Kidney capillary endothelial cell (primary cell): ENCODE data around the gene IYD.

Experiments used
- DNase-seq: peaks from one replicate; pipeline ENCODE4 v3.0.0-alpha.2; 2018; ENCODE audit warnings: low spot score

IYD gene

GRCh38 chr6:150394899-150395295 is 26.1 kb downstream of the IYD start:
- DNase-seq: no peak

DNA sequence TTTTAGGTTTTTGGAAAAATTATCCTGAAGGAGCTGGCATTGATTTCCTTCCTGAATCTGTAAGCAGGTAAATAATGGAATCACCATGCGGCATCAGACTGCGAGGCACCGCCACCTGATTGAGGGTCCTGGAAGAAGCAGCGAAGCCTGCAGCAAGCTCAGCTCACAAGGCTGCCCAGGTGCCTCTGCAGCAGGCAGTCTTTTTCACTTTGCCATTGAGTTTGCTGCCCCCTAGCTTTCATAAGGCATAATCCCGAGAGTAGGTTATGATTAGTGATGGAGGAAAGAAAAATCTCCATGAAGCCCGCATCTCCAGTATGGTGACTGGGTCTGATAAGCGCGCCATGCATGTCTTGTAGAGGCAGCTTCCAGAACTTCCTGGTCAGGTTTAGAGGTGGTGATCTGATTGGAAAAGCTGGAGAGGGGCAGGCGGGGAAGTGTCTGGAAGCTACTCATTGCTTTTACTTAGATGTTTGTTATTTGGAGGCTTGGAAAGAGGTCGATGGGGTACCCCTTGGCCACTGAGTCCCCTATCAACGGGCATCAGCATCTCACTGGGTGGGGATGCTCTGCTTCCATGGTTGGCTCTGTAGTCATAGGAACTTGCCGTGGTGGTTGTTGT is 26.7 kb downstream of the IYD start:
- DNase-seq: peak; percentile 68

DNA sequence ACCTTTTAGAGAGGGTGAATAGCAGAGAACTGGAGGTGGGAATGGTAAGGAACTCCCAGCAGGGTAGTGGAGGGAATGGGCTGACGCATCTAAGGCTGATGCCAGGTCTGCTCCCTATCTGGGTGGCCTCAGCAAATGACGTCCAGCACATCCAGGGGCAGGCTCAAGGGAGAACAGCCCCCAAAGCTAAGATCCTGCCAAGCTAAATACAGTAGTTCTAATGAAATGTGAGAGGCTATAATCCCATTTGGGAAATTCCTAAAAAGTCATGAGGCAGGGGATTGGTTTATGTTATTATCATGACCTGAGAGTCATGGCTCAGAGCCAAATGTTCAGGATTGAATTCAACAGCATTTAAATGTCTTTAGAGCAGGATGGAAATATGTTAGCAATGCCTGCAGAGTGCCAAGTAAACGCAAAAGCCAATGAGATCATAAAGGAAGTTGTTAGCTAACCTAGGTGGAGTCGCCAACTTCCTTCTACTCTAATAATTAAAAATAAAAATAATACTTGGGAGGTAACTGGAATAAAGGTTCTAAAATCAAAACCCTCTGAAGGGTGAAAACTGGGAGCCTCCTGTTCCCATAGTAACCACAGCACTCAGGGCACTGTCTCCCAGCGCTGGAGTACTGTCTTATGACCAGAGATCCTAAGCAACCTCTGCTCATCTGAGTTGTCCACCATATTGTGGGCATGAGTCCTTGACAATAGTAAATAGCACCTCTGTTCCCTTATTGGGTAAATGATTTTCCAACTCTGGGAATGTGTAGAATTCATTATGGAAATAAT is 34.8 kb downstream of the IYD start:
- peak; percentile 63 for DNase-seq

GRCh38 chr6:150406948-150407347 is 38.1 kb downstream of the IYD start:
- DNase-seq: no peak

DNA sequence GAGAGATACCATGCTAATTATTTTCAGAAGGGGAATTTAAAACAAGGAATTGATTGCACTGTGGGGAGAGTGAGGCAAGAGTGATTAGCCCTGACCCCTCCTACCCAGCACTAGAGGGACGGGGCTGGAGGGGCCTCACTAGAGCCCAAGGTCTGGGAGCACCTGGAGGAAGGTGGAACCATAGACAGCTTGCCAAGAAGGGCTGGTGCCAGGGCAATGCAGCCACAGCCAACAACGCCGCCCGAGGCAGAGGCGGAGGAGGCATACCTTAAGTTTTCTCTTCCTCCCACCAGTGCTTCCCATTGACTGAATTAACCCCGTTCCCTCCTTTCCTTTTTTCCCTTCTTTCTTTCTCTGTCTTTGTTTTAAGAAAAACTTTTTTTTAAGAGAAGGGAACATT is 40.0 kb downstream of the IYD start:
- DNase-seq: no peak

GRCh38 chr6:150409576-150410066 is 40.8 kb downstream of the IYD start:
- no peak for DNase-seq

DNA sequence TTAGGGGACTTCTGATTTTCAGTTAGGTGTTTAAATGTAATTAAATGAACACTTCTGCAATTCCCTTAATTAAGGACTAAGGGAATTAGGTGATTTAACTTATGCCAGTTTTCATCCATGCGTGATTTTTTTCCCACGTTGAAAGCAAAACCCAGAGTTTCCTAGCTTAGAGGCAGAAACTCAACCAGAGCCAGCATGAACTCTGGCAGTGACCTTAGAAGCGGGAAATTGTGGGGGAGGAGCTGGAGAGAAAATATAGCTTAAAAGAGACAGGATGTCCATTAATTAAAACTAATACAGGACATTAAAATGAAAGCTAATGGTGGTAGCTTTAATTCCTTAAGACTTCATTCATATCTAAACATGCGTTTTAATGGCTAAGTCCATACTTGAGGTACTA is 41.6 kb downstream of the IYD start:
- DNase-seq: no peak

DNA sequence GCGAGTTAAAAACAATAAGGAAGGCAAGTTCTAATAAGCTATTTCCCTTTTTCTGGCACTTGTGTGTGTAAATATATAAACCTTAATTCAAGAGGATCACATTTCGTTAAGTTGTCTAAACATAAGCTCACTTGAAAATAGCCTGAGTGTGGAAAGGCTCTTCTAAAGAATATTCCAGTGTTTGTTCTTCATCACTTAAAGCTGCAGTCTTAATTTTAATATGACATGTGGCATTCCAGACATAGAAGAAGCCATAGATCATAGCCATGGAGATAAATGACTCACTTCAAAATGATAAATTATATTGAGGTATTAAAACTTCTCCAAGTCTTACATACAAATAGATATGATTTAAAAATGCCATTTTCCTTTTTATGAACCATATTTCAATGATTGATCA is 42.1 kb downstream of the IYD start:
- no peak for DNase-seq

DNA sequence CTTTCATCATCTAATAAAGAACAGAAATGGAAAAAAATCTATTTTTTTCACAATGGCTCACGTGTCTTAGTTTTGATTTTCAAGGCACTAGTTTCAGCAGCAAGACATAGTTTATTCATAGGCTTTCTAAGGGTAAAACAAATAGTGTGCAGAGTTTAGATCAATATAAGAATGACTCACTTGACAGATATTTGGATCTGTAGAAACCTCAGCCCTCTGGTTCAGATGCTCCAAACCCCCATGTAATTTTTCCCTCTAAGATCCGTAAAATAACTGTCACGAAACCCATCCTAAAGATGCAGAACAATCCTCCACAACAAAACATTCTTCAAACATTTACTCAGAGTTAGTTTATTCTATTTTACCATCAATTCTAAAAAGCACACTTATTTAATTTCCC is 43.4 kb downstream of the IYD start:
- no peak for DNase-seq

DNA sequence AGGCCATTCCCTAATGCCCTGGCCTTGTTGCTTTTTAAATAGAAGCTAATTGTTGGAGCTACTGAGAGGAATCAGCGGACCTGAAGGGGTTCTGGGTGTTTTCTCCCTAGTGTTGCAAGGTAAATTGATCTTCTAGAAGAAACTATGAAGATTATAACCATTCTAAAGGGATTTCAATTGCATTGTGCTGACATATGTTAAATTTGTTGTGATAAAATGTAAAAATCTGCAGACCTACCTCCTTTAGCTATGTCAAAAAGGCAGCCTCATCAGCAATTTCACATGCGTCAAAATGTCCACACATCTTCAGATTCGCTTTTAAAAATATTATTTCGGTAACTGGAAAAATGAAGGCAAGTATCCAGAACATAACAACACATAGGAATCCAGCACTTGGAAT is 44.4 kb downstream of the IYD start:
- no peak for DNase-seq

GRCh38 chr6:150413781-150414281 is 45.0 kb downstream of the IYD start:
- DNase-seq: no peak

- no peak for DNase-seq
Measured at GRCh38 chr6:150416128-150416527, 47.3 kb downstream of the IYD start.

GRCh38 chr6:150417250-150417649 is 48.4 kb downstream of the IYD start:
- no peak for DNase-seq

DNA sequence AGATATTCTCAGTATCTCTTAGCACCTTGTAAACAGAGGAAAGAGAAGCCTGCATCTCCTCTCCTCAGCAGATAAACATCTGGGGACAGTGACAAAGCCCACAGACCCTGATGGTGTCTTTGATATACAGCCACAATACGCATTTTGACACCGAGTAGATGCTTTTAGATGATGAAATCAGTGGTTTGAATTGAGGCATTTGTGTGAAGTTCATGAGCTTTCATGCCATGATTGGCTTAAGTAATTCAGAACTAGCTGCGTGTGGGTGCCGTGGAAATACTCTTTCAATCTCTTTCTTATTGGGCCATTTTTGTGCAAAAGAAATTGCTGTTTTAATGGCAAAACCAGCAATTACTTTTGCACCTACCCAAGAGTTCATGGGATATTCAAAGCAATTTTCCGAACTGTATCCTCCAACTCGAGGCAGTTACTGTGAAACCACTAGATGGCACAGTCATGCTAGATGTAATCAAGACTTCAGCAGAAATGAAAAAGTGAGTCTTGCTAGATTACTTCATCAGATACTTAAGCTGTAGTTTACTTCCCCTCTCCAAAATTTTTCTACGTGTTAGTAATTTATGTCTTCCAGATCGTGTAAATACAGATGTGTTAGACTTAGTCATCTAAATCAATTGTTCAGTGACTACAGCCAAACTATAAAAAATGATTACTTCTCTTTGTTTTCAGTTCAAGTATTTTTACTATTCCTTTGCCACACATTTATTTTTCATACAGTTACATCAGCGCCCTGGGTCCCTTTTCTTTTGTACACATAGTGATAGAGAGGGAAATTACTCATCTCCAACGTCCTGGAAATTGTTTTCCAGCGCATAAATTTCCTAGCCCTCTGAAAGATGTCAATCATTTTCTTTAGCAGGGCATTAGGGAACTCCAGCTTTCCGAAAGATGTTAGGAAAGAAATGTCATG is 49.4 kb downstream of the IYD start:
- peak; percentile 88 for DNase-seq

DNA sequence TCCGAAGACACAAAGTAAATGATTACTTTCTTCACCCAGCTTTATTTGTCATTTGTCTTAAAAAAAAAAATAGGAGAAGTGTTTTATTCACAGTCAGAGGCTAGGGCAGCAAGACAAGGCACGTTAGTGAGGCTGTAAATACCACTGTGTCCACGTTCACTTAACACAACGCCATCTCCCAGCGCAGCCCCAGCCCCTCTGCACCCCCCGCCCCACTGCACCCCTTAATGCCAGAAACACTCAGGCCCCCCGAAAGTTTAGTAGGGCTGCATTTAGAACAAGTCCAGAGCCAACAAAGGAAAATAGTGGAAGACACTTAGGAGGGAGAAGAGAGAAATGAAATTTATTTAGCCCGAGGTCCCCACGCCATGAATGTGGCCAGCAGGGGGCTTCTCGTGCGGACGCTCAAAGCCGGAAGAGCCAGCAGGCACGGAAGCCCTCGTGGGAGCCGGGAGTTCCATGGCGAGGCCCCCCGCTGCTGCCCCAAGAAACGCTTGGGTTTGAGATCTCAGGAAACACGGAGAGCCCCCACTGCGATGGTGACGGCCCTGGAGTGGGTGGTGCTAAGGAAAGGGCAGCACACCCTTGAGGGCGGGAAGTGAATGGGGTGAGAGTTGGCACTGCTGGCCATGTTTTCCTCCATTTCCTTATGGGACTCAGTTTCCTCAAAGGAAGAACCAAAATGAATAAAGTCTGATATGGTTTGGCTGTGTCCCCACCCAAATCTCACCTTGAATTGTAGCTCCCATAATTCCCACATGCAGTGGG is 50.2 kb downstream of the IYD start:
- peak; percentile 72 for DNase-seq

DNA sequence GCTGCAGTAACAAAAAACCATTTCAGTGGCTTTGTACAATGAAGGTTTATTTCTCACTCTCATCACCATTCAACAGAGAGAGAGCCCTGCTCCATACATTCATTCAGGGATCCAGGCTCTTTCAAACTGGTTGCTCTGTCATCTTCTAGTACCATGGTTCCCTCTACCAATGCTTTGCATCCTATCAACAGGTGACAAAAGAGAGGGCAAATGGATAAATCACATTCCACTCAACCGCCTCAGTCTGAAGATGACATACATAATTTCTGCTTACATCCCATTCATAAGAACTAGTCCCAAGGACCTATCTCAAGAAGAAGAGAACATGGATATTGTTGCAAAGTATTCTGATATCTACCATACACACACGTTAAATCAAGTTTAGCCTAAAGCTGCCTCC is 51.6 kb downstream of the IYD start:
- DNase-seq: no peak

DNA sequence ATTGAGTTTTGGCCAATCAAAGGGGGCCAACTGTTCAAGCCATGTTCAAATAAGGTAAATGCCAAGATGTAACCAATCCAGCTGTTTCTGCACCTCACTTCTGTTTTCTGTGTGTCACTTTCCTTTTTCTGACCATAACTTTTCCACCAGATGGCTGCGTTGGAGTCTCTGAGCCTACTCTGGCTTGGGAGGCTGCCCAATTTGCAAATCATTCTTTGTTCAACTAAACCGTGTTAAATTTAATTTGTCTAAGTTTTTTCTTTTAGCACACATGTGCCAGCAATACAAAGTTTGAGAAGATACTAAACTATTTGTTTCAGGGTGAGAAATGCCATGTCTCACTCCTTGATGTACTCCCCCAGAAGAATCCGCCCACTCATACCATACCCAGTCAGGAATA is 52.1 kb downstream of the IYD start:
- DNase-seq: no peak

- DNase-seq: no peak
Measured at GRCh38 chr6:150425508-150425907, 56.7 kb downstream of the IYD start.

DNA sequence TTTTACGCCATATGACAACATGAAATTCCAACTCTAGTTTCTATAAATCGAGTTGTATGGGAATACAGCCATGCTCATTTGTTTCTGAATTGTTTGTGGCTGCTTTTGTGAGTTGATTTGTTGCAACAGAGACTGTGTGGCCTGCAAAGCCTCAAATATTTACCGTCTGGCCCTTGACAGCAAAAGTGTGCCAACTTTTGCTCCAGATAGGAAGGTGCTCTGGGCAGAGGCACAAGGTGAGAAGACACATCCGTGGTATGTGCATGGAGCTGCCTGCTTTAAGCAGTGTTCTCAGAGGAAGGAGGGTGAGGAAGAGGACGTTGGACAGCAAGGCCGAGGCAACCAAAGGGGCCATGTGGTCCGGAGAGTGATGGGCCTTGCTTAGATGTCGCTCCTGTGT is 57.4 kb downstream of the IYD start:
- DNase-seq: no peak

- DNase-seq: no peak
Measured at GRCh38 chr6:150427037-150427602, 58.3 kb downstream of the IYD start.

DNA sequence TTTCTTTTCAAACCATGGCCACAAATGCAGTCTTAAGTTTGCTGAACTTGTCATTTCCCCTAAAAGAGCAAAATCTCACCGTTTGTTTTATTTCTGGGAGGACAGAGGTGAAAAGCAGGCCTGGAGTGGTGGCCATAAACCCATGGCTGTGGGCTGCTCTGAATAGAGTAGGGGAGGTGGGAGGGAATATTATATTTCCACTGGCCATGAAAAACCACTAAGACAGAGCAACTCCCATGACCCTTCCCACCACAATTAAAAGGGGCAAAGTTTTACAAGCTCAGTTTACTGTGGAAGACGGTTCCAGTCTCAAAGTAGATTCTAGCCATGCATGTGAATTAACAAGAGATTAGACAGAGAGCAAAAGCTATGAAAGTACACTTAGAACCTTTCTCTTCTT is 59.0 kb downstream of the IYD start:
- no peak for DNase-seq
